GM19455 (cell line): ENCODE measurements around the gene INVS.
"Not testable (repeated sequence)": the region's sequence is repeated elsewhere in the genome, so short reads cannot be mapped to it uniquely, and the experiment has no call there.

Experiments
- ATAC-seq: cut with Tn5 transposase; IDR thresholded peaks from one replicate; pipeline ENCODE4 v1.9.1; 2021; ENCODE audit not compliant: unreplicated experiment

INVS gene

GRCh38 chr9:100112677-100113336 lies 13.8 kb downstream of the INVS start:
- ATAC-seq = no peak

GRCh38 chr9:100117316-100117715 lies 18.3 kb downstream of the INVS start:
- ATAC-seq = no peak

GRCh38 chr9:100120286-100120685 lies 21.2 kb downstream of the INVS start:
- no peak for ATAC-seq

- ATAC-seq = no peak
Observed at GRCh38 chr9:100125236-100125635, 26.2 kb downstream of the INVS start.

- no peak for ATAC-seq
Observed at GRCh38 chr9:100125910-100126309, 26.9 kb downstream of the INVS start.

GRCh38 chr9:100126423-100126822 lies 27.4 kb downstream of the INVS start:
- no peak for ATAC-seq

- no peak for ATAC-seq
Observed at GRCh38 chr9:100129772-100130171, 30.7 kb downstream of the INVS start.

- ATAC-seq = no peak
Observed at GRCh38 chr9:100131216-100131615, 32.2 kb downstream of the INVS start.

- ATAC-seq = no peak
Observed at GRCh38 chr9:100131875-100132430, 32.9 kb downstream of the INVS start.

GRCh38 chr9:100134731-100135130 lies 35.7 kb downstream of the INVS start:
- ATAC-seq = no peak

GRCh38 chr9:100136799-100137198 lies 37.8 kb downstream of the INVS start:
- not testable (repeated sequence) for ATAC-seq

- ATAC-seq = not testable (repeated sequence)
Observed at GRCh38 chr9:100140303-100140702, 41.3 kb downstream of the INVS start.

GRCh38 chr9:100141862-100142261 lies 42.8 kb downstream of the INVS start:
- ATAC-seq = not testable (repeated sequence)

- not testable (repeated sequence) for ATAC-seq
Observed at GRCh38 chr9:100145167-100145934, 46.3 kb downstream of the INVS start.

- not testable (repeated sequence) for ATAC-seq
Observed at GRCh38 chr9:100145976-100146375, 46.9 kb downstream of the INVS start.

- ATAC-seq = no peak
Observed at GRCh38 chr9:100150214-100150613, 51.2 kb downstream of the INVS start.

GRCh38 chr9:100160021-100160420 lies 61.0 kb downstream of the INVS start:
- ATAC-seq = no peak

GRCh38 chr9:100167176-100167575 lies 68.1 kb downstream of the INVS start:
- no peak for ATAC-seq

- ATAC-seq = no peak
Observed at GRCh38 chr9:100167915-100168654, 69.0 kb downstream of the INVS start.

GRCh38 chr9:100170085-100170484 lies 71.0 kb downstream of the INVS start:
- ATAC-seq = no peak

GRCh38 chr9:100170556-100170955 lies 71.5 kb downstream of the INVS start:
- no peak for ATAC-seq
